ENCODE data around the gene IL1RAPL2.
"Not testable (repeated sequence)": the region's sequence is repeated elsewhere in the genome, so short reads cannot be mapped to it uniquely, and the experiment has no call there.

The IL1RAPL2 gene

DNA sequence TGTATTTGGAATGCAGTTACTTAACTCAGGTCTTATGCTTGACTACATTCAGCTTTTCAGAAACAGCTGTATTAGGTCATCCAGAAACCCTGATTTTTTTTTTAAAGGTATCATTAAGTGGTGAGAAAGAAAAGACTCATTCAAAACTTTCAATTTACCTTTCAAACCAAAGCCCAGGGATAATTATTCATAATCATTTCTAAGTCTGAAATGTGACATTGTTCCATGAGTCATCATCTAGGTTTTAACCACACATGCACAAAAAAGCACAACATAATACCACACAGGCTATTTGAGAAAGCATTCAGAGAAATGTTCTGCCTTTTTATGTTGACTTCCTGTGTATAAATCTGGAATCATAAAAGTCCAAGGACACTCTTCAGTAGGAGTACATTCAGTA is 288.2 kb downstream of the IL1RAPL2 start:
- Mint-ChIP-seq H3K9me3 (peaks cover 0 to 5% of the 10 kb centered on the region in 2 donors), H3K36me3 (no peaks in the 10 kb centered on the region), H3K27ac (no peak overlapping the region), H3K4me1 (no peaks in the 10 kb centered on the region), H3K27me3 (no peaks in the 10 kb centered on the region), H3K4me3 (no peak overlapping the region)
- ATAC-seq (replicated peaks) = no peak
- no peak for DNase-seq

DNA sequence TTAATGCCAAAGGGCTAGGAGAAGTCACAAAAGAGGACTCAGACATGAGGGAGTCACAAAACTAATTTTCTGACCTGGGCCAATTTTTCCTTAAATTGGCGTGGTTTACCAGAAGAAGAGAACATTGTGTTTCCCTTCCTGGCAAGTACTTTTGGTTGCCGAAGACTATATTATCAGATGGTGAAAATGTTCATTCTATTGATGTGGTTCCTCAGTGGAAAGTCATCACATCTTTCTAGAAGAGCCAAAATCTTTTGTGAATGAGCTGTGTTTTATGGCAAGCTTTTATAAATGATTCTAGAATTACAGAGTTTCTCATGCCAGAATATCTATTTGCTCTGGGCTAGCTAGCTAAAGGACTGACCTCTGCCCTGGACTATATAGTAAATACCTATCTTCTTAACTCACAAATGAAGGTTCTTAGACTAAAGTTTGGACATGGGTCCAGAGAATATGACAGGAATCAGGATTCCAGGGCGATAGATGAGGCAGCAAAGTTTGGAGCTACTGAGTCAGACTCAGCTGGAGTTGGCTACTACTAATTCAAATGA is 288.9 kb downstream of the IL1RAPL2 start:
- no peak overlapping the region for H3K27ac Mint-ChIP-seq
- H3K4me1 Mint-ChIP-seq = no peaks in the 10 kb centered on the region
- H3K27me3 Mint-ChIP-seq = no peaks in the 10 kb centered on the region
- H3K36me3 Mint-ChIP-seq = no peaks in the 10 kb centered on the region
- ATAC-seq (replicated peaks) (no peak), DNase-seq (no peak)
- peaks cover 0 to 5% of the 10 kb centered on the region in 2 donors for H3K9me3 Mint-ChIP-seq
- H3K4me3 Mint-ChIP-seq = no peak overlapping the region

DNA sequence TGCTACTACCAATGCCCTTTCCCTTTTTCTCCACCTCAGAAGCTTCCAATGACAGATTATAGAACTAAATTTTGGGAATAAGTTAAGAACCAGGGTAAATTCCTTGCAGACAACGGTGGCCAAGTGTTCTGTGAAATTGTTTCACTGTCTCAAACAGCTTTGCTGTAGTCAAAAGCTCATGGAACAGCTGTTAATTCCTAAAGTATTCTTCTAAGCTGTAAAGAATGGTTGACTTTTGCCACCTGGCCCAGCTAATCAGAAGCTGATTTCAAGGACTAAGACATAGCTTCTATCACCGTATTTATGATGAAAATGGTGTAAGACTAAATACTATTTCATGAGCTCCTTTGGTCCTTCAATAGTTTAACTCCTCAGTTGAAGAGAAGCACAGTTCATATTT is 297.5 kb downstream of the IL1RAPL2 start:
- no peak overlapping the region for H3K4me3 Mint-ChIP-seq
- H3K27me3 Mint-ChIP-seq = no peaks in the 10 kb centered on the region
- ATAC-seq (replicated peaks) (no peak), DNase-seq (no peak)
- H3K36me3 Mint-ChIP-seq = no peaks in the 10 kb centered on the region
- no peaks in the 10 kb centered on the region for H3K4me1 Mint-ChIP-seq
- H3K9me3 Mint-ChIP-seq = peaks cover 0 to 3% of the 10 kb centered on the region in 2 donors
- no peak overlapping the region for H3K27ac Mint-ChIP-seq

DNA sequence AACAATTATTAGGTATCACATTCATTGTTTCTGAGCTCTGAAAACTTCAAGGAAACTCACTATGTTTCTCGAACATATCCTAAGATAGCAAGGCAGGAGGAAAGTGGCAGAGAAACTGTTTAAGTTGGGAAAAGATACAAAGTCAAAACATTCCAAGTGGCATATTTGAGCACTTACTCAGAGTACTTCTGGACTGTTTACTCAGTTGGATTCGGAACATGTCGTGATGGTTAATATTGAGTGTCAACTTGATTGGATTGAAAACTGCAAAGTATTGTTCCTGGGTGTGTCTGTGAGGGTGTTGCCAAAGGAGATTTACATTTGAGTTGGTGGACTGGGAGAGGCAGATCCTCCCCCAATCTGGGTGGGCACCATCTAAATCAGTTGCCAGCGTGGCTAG is 298.3 kb downstream of the IL1RAPL2 start:
- ATAC-seq (replicated peaks) (no peak), DNase-seq (no peak)
- H3K36me3 Mint-ChIP-seq = no peaks in the 10 kb centered on the region
- no peaks in the 10 kb centered on the region for H3K4me1 Mint-ChIP-seq
- peaks cover 0 to 3% of the 10 kb centered on the region in 2 donors for H3K9me3 Mint-ChIP-seq
- no peak overlapping the region for H3K27ac Mint-ChIP-seq
- no peaks in the 10 kb centered on the region for H3K27me3 Mint-ChIP-seq
- no peak overlapping the region for H3K4me3 Mint-ChIP-seq

DNA sequence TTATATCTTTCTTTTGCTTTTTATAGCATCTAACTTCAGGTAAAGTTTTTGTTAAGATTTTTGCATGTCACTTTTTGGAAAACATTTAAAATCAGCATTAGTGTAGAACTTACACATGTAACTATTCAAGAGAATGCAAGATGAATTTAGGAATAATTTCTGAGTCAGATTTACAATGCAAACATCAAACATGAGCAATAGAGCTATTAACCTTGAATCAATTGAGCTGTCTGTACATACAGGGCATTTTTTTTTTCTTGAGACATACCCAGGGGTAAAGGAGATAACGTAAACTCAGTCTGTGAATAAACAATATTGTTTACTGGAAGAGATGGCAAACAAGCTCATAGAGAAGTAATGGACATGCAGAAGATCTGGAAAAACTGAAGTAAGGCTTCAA is 311.5 kb downstream of the IL1RAPL2 start:
- no peaks in the 10 kb centered on the region for H3K9me3 Mint-ChIP-seq
- H3K27me3 Mint-ChIP-seq = no peaks in the 10 kb centered on the region
- no peak overlapping the region for H3K4me3 Mint-ChIP-seq
- no peaks in the 10 kb centered on the region for H3K4me1 Mint-ChIP-seq
- H3K27ac Mint-ChIP-seq = no peak overlapping the region
- DNase-seq = no peak
- H3K36me3 Mint-ChIP-seq = no peaks in the 10 kb centered on the region
- no peak for ATAC-seq (replicated peaks)

DNA sequence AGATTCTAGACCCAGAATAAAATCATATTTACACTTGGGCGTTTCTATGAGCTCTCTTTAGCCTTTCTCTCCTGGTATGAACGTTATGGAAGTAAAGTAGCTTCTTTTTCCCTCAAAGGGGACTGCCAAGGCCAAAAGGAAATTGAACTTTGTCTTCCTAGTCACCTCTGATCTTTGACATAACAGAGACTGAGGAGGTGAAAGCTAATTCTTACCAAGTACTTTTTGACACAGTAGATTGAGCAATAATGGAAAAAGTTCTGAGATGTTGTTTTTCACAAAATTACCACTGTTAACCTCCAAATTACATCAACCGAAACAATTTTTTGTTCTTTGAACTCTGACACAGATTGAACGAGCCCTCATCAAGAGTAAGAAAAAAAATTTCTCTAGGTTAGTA is 336.1 kb downstream of the IL1RAPL2 start:
- no peak overlapping the region for H3K4me3 Mint-ChIP-seq
- DNase-seq (no peak), ATAC-seq (replicated peaks) (no peak)
- no peak overlapping the region for H3K27ac Mint-ChIP-seq
- no peaks in the 10 kb centered on the region for H3K4me1 Mint-ChIP-seq
- H3K9me3 Mint-ChIP-seq = no peaks in the 10 kb centered on the region
- H3K36me3 Mint-ChIP-seq = no peaks in the 10 kb centered on the region
- no peaks in the 10 kb centered on the region for H3K27me3 Mint-ChIP-seq

DNA sequence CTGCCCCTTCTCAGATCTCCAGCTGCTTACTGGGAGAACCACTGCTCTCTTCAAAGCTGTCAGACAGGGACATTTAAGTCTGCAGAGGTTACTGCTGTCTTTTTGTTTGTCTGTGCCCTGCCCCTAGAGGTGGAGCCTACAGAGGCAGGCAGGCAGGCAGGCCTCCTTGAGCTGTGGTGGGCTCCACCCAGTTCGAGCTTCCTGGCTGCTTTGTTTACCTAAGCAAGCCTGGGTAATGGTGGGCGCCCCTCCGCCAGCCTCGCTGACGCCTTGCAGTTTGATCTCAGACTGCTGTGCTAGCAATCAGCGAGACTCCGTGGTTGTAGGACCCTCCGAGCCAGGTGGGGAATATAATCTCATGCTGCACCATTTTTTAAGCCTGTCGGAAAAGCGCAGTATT is 343.7 kb downstream of the IL1RAPL2 start:
- H3K9me3 Mint-ChIP-seq; H3K4me1 Mint-ChIP-seq; DNase-seq; H3K27ac Mint-ChIP-seq; ATAC-seq (replicated peaks); H3K27me3 Mint-ChIP-seq; H3K36me3 Mint-ChIP-seq: not testable (repeated sequence)
- peak overlapping the region; percentile 57 to 78 for H3K4me3 Mint-ChIP-seq

DNA sequence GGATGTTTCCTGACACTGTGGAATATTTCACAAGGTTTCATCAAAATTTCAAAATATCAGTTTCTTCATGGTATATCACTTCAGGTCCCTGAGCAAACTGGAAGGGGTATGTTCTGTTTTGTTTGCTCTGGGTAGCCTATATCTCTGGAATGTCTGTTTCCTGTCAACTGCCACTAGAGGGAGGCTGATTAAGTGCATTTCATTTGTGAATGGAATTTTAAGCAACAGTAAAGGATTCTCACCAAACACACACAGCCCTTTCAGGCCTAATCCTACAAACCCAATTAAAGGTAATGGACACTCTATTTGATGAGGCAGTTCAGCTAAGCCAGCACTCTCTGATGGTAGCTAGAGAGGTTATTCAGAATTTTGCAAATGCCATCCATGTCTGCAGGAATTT is 347.3 kb downstream of the IL1RAPL2 start:
- no peaks in the 10 kb centered on the region for H3K9me3 Mint-ChIP-seq
- H3K36me3 Mint-ChIP-seq = no peaks in the 10 kb centered on the region
- H3K4me3 Mint-ChIP-seq = no peak overlapping the region
- no peaks in the 10 kb centered on the region for H3K27me3 Mint-ChIP-seq
- ATAC-seq (replicated peaks) (no peak), DNase-seq (no peak)
- H3K4me1 Mint-ChIP-seq = peaks cover 0 to 2% of the 10 kb centered on the region in 2 donors
- H3K27ac Mint-ChIP-seq = no peak overlapping the region

DNA sequence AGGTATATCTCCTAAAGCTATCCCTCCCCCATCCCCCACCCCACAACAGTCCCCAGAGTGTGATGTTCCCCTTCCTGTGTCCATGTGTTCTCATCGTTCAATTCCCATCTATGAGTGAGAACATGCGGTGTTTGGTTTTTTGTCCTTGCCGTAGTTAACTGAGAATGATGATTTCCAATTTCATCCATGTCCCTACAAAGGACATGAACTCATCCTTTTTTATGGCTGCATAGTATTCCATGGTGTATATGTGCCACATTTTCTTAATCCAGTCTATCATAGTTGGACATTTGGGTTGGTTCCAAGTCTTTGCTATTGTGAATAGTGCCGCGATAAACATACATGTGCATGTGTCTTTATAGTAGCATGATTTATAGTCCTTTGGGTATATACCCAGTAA is 348.7 kb downstream of the IL1RAPL2 start:
- not testable (repeated sequence) for H3K4me3 Mint-ChIP-seq; H3K27me3 Mint-ChIP-seq; ATAC-seq (replicated peaks); H3K27ac Mint-ChIP-seq; H3K36me3 Mint-ChIP-seq; DNase-seq; H3K4me1 Mint-ChIP-seq; H3K9me3 Mint-ChIP-seq

DNA sequence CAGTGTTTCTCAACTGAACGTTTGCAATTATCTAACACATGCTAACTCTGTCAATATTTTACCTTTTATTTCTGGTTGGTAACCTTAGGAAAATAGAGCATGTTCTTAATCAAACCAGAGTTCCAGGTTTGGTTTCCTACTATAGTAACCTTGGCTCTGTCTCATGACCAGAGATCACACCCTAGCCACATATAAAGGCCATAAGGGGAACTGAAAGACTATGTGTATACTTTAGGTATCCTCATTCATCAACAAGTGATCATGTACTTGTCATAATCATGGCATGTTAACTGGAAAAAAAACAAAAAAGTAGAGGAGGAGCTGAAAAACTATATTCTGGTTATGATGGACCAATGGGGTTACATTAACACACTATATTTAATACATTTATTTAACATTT is 352.1 kb downstream of the IL1RAPL2 start:
- no peak for ATAC-seq (replicated peaks)
- no peak for DNase-seq

DNA sequence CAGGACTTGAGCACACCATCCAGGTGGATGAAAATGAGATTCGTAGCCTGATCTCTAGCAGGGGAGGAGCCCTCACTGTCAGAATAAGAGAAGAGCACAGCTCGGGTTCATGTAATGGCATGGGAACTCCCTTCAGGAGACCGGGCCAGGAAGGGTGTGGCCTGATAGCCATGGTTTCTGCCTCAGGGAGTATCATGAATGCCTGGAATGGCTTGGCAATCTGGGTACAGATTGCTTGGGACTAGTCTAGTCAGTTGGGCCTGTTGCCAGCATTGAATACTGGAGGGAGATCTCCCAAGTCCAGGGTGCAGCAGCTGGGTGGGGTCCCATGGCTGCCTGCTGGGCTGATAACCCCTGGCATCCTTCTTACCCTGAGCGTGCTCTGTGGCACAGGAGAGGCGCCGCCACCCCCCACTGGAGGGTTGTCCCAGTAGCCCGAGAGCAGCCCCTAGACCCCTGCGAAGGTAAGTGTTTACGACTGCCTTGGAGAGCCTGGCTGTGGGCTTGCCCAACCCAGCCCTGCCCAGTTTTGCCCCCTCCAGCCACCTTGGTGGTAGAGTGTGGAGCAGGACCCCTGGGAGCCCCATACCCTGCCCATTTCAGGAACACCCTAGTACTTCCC is 355.7 kb downstream of the IL1RAPL2 start:
- Mint-ChIP-seq H3K27ac (no peak overlapping the region), H3K4me1 (peaks cover 0 to 2% of the 10 kb centered on the region in 2 donors), H3K9me3 (no peaks in the 10 kb centered on the region), H3K4me3 (no peak overlapping the region), H3K27me3 (peaks cover 0 to 17% of the 10 kb centered on the region in 2 donors), H3K36me3 (no peaks in the 10 kb centered on the region)
- ATAC-seq (replicated peaks) (peak; percentile 6 to 16), DNase-seq (no peak)

More for the DNA sequence above, 352.1 kb downstream of the IL1RAPL2 start:
- Mint-ChIP-seq H3K27ac (no peak overlapping the region), H3K4me3 (no peak overlapping the region), H3K36me3 (no peaks in the 10 kb centered on the region), H3K27me3 (peaks cover 0 to 14% of the 10 kb centered on the region in 2 donors), H3K4me1 (peaks cover 0 to 4% of the 10 kb centered on the region in 2 donors), H3K9me3 (no peaks in the 10 kb centered on the region)

DNA sequence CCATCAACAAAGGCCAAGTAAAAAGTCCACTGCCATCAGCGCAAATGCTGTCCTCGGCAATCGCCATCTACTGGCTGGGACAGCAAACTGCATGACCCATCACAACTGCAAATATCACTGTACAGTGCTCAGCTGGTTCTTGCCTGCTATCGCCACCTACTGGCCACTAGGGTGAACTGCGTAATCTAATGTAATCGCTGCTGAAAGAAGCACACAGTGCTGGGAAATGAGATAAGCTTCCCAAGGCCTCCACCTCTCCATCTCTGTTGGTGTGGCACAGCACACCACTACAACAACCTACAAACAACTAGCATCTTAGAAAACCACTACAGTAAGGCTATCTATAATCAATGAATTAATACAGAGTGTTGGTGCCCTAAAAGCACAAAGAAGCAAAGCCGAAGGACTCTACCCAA is 356.2 kb downstream of the IL1RAPL2 start:
- H3K27ac Mint-ChIP-seq = no peak overlapping the region

DNA sequence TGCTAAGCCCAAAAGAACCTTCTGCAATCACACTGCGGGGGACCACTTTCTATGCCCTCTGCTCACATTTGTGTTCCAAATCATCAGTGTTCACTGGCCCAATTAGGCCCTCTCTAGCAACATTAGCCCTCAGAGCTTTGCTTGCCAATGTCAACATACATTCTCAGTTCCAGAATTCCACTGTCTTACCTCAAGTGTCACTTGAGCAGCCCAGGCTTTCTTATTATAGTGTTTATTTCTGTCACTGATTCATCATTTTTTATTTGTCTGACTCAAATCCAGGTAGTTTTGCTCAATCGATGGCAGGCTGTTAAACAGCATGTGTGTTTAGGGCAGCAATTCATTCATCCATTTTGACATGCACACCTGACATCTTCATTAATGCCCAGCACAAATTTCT is 363.3 kb downstream of the IL1RAPL2 start:
- Mint-ChIP-seq H3K27me3 (peaks cover 0 to 4% of the 10 kb centered on the region in 2 donors), H3K9me3 (no peaks in the 10 kb centered on the region), H3K27ac (no peak overlapping the region), H3K36me3 (no peaks in the 10 kb centered on the region), H3K4me3 (no peak overlapping the region), H3K4me1 (no peaks in the 10 kb centered on the region)
- DNase-seq = no peak
- ATAC-seq (replicated peaks) = no peak

More for the DNA sequence above, 356.2 kb downstream of the IL1RAPL2 start:
- peak; percentile 63 for DNase-seq
- Mint-ChIP-seq H3K36me3 (no peaks in the 10 kb centered on the region), H3K27me3 (peaks cover 0 to 17% of the 10 kb centered on the region in 2 donors), H3K4me3 (no peak overlapping the region), H3K4me1 (peaks cover 0 to 2% of the 10 kb centered on the region in 2 donors), H3K9me3 (no peaks in the 10 kb centered on the region)
- peak; percentile 86 to 94 for ATAC-seq (replicated peaks)

DNA sequence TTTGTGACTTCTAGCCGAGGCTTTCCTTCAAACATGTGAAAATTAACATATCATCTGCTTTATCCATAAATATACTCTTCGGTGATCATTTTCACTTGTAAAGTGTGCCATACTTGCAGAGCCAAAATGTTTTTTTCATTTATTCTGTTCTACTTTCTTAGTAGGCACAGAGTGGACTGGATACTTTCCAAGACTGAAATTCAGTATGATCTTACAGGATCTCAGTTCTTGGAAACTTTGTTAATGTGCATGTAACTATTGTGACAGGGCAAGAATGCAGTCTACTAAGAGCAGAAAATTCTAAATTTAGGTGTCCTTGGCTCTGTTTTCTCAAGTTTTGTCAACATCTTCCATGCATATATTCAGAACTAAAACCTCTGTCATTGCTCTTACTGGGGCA is 369.6 kb downstream of the IL1RAPL2 start:
- H3K27ac Mint-ChIP-seq = no peak overlapping the region
- peaks cover 0 to 4% of the 10 kb centered on the region in 2 donors for H3K27me3 Mint-ChIP-seq
- no peaks in the 10 kb centered on the region for H3K36me3 Mint-ChIP-seq
- H3K4me1 Mint-ChIP-seq = no peaks in the 10 kb centered on the region
- no peaks in the 10 kb centered on the region for H3K9me3 Mint-ChIP-seq
- no peak for DNase-seq
- no peak overlapping the region for H3K4me3 Mint-ChIP-seq
- ATAC-seq (replicated peaks) = no peak

DNA sequence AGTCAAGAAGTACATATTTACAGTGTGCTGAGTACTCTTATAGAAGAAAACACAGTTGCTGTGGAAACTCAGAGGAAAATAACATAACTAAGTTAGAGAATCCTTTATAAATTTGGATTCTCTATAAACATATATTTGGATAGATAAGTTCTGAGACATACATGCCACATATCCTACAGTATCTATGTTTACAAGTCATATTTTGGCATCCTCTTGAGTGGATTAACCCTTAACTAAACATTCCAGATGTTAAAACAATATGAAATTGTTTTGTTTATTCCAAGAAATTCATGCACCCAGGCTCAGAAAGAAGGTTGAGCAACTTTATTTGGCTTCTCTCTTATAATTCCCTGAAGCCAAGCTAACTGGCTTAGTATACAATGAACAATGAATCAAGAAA is 387.3 kb downstream of the IL1RAPL2 start:
- Mint-ChIP-seq H3K27me3 (no peaks in the 10 kb centered on the region), H3K36me3 (no peaks in the 10 kb centered on the region), H3K4me3 (no peak overlapping the region), H3K9me3 (no peaks in the 10 kb centered on the region), H3K4me1 (no peaks in the 10 kb centered on the region), H3K27ac (no peak overlapping the region)
- no peak for ATAC-seq (replicated peaks)
- DNase-seq = no peak

Data from stimulated activated naive B cell treated with anti-CD40 and anti-IgM and Interleukin-4, amounts not matched to agents 10 μg/mL and 1 μg/mL and 100 μg/mL, for 72 hours (primary cell).